ENCODE measurements around the gene KRTAP1-1. TPM values are rescaled to one million over a fixed set of nuclear protein-coding genes. Genes with fewer than 3 reads are reported as not detected.

The KRTAP1-1 gene
- total RNA-seq, 4 donors from 2014 or later: not detected

DNA sequence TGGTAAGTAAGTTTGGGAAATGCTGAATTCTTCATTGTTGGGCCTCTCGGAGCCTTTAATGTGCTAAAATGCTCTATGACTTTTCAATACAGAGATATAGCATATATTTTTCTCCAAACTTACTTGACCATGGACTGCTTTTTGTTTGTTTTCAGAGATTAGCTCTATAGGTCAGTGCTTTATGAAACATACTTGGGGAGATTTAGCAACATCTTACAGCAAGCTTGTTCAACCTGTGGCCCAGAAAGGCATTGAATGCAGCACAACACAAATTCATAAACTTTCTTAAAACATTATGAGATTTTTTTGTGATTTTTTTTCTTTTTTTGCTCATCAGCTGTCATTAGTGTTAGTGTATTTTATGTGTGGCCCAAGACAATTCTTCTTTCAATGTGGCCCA, 31.3 kb downstream of the KRTAP1-1 start:
- Histone ChIP-seq H3K36me3 (no peaks in the 10 kb centered on the region), H3K4me3 (no peak overlapping the region), H3K4me1 (no peaks in the 10 kb centered on the region), H3K27me3 (no peaks in the 10 kb centered on the region), H3K27ac (no peak overlapping the region), H3K9me3 (no peaks in the 10 kb centered on the region)
- intact Hi-C loops (cut with DNase I; ENCODE audit: low total_unique reads): no loop called here
- 38 to 93% methylated on average over 1 of the region's 1 CpG for WGBS, 2 donors (ENCODE audit: low coverage in 1 of 2)
- in situ Hi-C loops (cut with MboI; ENCODE audit: low pct_ligation_motif_present in 1 of 4, low pct_unique_long_range_greater_than_20kb in 1 of 4, low sequenced_read_pairs in 3 of 4): no loop called here
- DNase-seq: no peak
- TF ChIP-seq EP300 (IDR thresholded peaks at IDR 0.05; ENCODE audit: low read depth): no peak
- no peak for TF ChIP-seq POLR2AphosphoS5 (IDR thresholded peaks at IDR 0.05)
- TF ChIP-seq POLR2A (IDR thresholded peaks at IDR 0.05): no peak
- TF ChIP-seq, protein P1, sequence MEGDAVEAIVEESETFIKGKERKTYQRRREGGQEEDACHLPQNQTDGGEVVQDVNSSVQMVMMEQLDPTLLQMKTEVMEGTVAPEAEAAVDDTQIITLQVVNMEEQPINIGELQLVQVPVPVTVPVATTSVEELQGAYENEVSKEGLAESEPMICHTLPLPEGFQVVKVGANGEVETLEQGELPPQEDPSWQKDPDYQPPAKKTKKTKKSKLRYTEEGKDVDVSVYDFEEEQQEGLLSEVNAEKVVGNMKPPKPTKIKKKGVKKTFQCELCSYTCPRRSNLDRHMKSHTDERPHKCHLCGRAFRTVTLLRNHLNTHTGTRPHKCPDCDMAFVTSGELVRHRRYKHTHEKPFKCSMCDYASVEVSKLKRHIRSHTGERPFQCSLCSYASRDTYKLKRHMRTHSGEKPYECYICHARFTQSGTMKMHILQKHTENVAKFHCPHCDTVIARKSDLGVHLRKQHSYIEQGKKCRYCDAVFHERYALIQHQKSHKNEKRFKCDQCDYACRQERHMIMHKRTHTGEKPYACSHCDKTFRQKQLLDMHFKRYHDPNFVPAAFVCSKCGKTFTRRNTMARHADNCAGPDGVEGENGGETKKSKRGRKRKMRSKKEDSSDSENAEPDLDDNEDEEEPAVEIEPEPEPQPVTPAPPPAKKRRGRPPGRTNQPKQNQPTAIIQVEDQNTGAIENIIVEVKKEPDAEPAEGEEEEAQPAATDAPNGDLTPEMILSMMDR (IDR thresholded peaks at IDR 0.05): no peak

- Histone ChIP-seq H3K4me3 (no peak overlapping the region), H3K27ac (no peak overlapping the region), H3K36me3 (no peaks in the 10 kb centered on the region), H3K9me3 (no peaks in the 10 kb centered on the region), H3K4me1 (no peaks in the 10 kb centered on the region), H3K27me3 (no peaks in the 10 kb centered on the region)
- DNase-seq: no peak
- in situ Hi-C loops (cut with MboI; ENCODE audit: low pct_ligation_motif_present in 1 of 4, low pct_unique_long_range_greater_than_20kb in 1 of 4, low sequenced_read_pairs in 3 of 4) (no loop called here), intact Hi-C loops (cut with DNase I; ENCODE audit: low total_unique reads) (no loop called here)
- TF ChIP-seq EP300 (IDR thresholded peaks at IDR 0.05; ENCODE audit: low read depth) (no peak), POLR2AphosphoS5 (IDR thresholded peaks at IDR 0.05) (no peak), POLR2A (IDR thresholded peaks at IDR 0.05) (no peak)
- TF ChIP-seq, protein P1 (IDR thresholded peaks at IDR 0.05): no peak
- 44 to 60% methylated on average over 4 of the region's 4 CpGs for WGBS, 2 donors (ENCODE audit: low coverage in 1 of 2)
Observed at GRCh38 chr17:41009301-41009760, 31.9 kb downstream of the KRTAP1-1 start.

- no peak for DNase-seq
- Histone ChIP-seq H3K27ac (no peak within 1 kb of the TSS), H3K4me1 (no peaks in the 10 kb centered on the region), H3K36me3 (no peaks in the 10 kb centered on the region), H3K4me3 (no peak within 1 kb of the TSS), H3K9me3 (no peaks in the 10 kb centered on the region), H3K27me3 (no peaks in the 10 kb centered on the region)
- in situ Hi-C loops (cut with MboI; ENCODE audit: low pct_ligation_motif_present in 1 of 4, low pct_unique_long_range_greater_than_20kb in 1 of 4, low sequenced_read_pairs in 3 of 4) (no loop called here), intact Hi-C loops (cut with DNase I; ENCODE audit: low total_unique reads) (no loop called here)
- 82 to 87% methylated on average over 2 to 8 of the region's 8 CpGs for WGBS, 2 donors (ENCODE audit: low coverage in 1 of 2)
- TF ChIP-seq, protein P1 (IDR thresholded peaks at IDR 0.05): no peak
Observed at GRCh38 chr17:41008811-41009210, 32.4 kb downstream of the KRTAP1-1 start, which contains the start of gene KRTAP3-1. TSS of gene KRTAP3-1 (minus strand) at chr17:41009128. CDS start at chr17:41009074, 54 bp downstream.

- 74% methylated on average over 3 of the region's 3 CpGs; no CpG with 5 or more reads in 1 of the 2 donors for WGBS, 2 donors (ENCODE audit: low coverage in 1 of 2)
- TF ChIP-seq, protein P1 (IDR thresholded peaks at IDR 0.05): no peak
- no peak for TF ChIP-seq POLR2AphosphoS5 (IDR thresholded peaks at IDR 0.05)
- TF ChIP-seq POLR2A (IDR thresholded peaks at IDR 0.05): no peak
- no peak for TF ChIP-seq EP300 (IDR thresholded peaks at IDR 0.05; ENCODE audit: low read depth)
- Histone ChIP-seq H3K4me3 (no peak overlapping the region), H3K9me3 (no peaks in the 10 kb centered on the region), H3K36me3 (no peaks in the 10 kb centered on the region), H3K4me1 (no peaks in the 10 kb centered on the region), H3K27me3 (no peaks in the 10 kb centered on the region), H3K27ac (no peak overlapping the region)
- intact Hi-C loops (cut with DNase I; ENCODE audit: low total_unique reads): no loop called here
- in situ Hi-C loops (cut with MboI; ENCODE audit: low pct_ligation_motif_present in 1 of 4, low pct_unique_long_range_greater_than_20kb in 1 of 4, low sequenced_read_pairs in 3 of 4): no loop called here
- no peak for DNase-seq
Observed at GRCh38 chr17:41004397-41004796, 36.9 kb downstream of the KRTAP1-1 start.
